Stomach (tissue), 19 donors: ENCODE measurements around the gene GRIFIN. TPM values are rescaled to one million over a fixed set of nuclear protein-coding genes. Genes with fewer than 3 reads are reported as not detected.

Experiments
- DNase-seq, 2 donors: peaks; one replicate each; pipeline versions ENCODE4 v3.0.0 to v3.0.0-alpha.2; 2013 to 2019
- H3K27ac ChIP-seq, 5 donors: fragments of 200-600 bp in 4 of 5; sonication (generic) in 4 of 5; one replicate each; pipeline ENCODE4 v1.5.1; 2013 to 2019; ENCODE audit warnings: mild to moderate bottlenecking in 1 of 5, moderate library complexity in 1 of 5
- H3K27me3 ChIP-seq, 3 donors: fragments of 200-600 bp; sonication (generic); one replicate each; pipeline ENCODE4 v1.5.1; 2017 to 2019; ENCODE audit warnings: mixed run types in 1 of 3
- H3K36me3 ChIP-seq, 4 donors: fragments of 200-600 bp; sonication (generic); 1 replicate in 3 of 4; 2 replicates in 1 of 4; pipeline ENCODE4 v1.5.1; 2016 to 2019
- H3K4me1 ChIP-seq, 4 donors: fragments of 200-600 bp; sonication (generic); one replicate each; pipeline ENCODE4 v1.5.1; 2016 to 2019
- H3K4me3 ChIP-seq, 4 donors: fragments of 200-600 bp; sonication (generic) in 3 of 4; one replicate each; pipeline ENCODE4 v1.5.1; 2016 to 2019; ENCODE audit warnings: mild to moderate bottlenecking in 1 of 4
- H3K9me3 ChIP-seq, 4 donors: fragments of 200-600 bp; sonication (generic); one replicate each; pipeline ENCODE4 v1.5.1; 2016 to 2019
- CTCF ChIP-seq, 7 experiments: fragments of 450-650 bp in 4 of 7; fragments of 200-600 bp in 3 of 7; sonication (generic) in 3 of 7; IDR thresholded peaks; one replicate each; pipeline ENCODE4 v1.5.1; 2016 to 2019; ENCODE audit warnings: antibody characterized with exemption in 7 of 7, control low read depth in 2 of 7, mild to moderate bottlenecking in 1 of 7
- EP300 ChIP-seq: sonication (generic); formaldehyde crosslinking; IDR thresholded peaks from one replicate; pipeline ENCODE4 v1.6.1; 2017; ENCODE audit warnings: antibody characterized with exemption
- POLR2A ChIP-seq, 4 donors: fragments of 450-650 bp; IDR thresholded peaks; one replicate each; pipeline ENCODE4 v1.6.1; 2016; ENCODE audit warnings: antibody characterized with exemption in 4 of 4, control low read depth in 2 of 4, mild to moderate bottlenecking in 1 of 4, moderate library complexity in 1 of 4
- POLR2AphosphoS5 ChIP-seq, 3 donors: sonication (generic); formaldehyde crosslinking; IDR thresholded peaks; one replicate each; pipeline ENCODE4 v1.6.1; 2016; ENCODE audit warnings: antibody characterized with exemption in 3 of 3
- WGBS, 5 donors: extraction: QIAGEN DNeasy Blood & Tissue Kit in 3 of 5; methylation state at CpG; one replicate each; pipeline versions ENCODE4 v1.1.5 to v1.1.7; 2013 to 2018; 5-methylcytosine and 5-hydroxymethylcytosine counted together
- intact Hi-C: fragments of 100-400 bp; cut with DNase I; formaldehyde crosslinking; loops from one replicate; pipeline ENCODE4 v1.15.1; 2023; ENCODE audit warnings: low total_unique reads
- long read RNA-seq, 10 donors: transcript quantifications; one replicate each; lab custom pipeline, GENCODE V29; 2026
- polyA plus RNA-seq, 3 donors: library from polyadenylated mRNA; stranded (reverse); fragments of 200-250 nt; gene quantifications; one replicate each; pipeline ENCODE4 v1.2.3, GENCODE V29; 2013
- total RNA-seq, 5 donors: library from RNA; depleted of rRNA; stranded (reverse); fragments of >200 nt; gene quantifications; one replicate each; pipeline versions ENCODE4 v1.1.0 to v1.2.3, GENCODE V29; 2014 to 2016
- donor health status: healthy with polysubstance abuse.
- donor health status: Bipolar disorder and iron deficiency.
- donor health status: healthy.

Gene GRIFIN
- total RNA-seq (not detected), polyA plus RNA-seq (not detected)
- long read RNA-seq, donor 1 = 0 reads
- long read RNA-seq, donor 2 = 0 reads
- long read RNA-seq, donor 3 = 0 reads
- long read RNA-seq, donor 4 = 0 reads
- long read RNA-seq, donor 5 = 0 reads
- long read RNA-seq, donor 6 = 0 reads
- long read RNA-seq, donor 7 = 0 reads
- long read RNA-seq, donor 8 = 0 reads
- long read RNA-seq, donor 9 = 0 reads
- long read RNA-seq, donor 10 = 0 reads

GRCh38 chr7:2476298-2476697, at the start of gene GRIFIN:
GRIFIN (minus strand) TSS chr7:2476398; CDS start chr7:2476383, 15 bp downstream.
- 38 to 70% (median 49%) methylated on average over 2 to 16 of the region's 16 CpGs for WGBS, 5 donors
- no peak for TF ChIP-seq POLR2A (IDR thresholded peaks at IDR 0.05)
- no peak for TF ChIP-seq CTCF (IDR thresholded peaks at IDR 0.05)
- TF ChIP-seq POLR2AphosphoS5 (IDR thresholded peaks at IDR 0.05) = no peak
- TF ChIP-seq EP300 = no peak
- Histone ChIP-seq H3K36me3 (no peaks in the 10 kb centered on the region), H3K9me3 (no peaks in the 10 kb centered on the region), H3K4me1 (peaks cover 17 to 43% (median 32%) of the 10 kb centered on the region in 4 donors), H3K27me3 (peaks cover 0 to 64% (median 0%) of the 10 kb centered on the region in 3 donors), H3K4me3 (no peak within 1 kb of the TSS), H3K27ac (no peak within 1 kb of the TSS)
- intact Hi-C loops = loop anchor here (10.0 kb wide), 1 partner anchor 209 kb away; the partner anchor contains the start of gene AMZ1
- DNase-seq = peak in 1 of 2 donors; percentile 58

- no peaks in the 10 kb centered on the region for H3K9me3 ChIP-seq
- peaks cover 97 to 100% (median 99%) of the 10 kb centered on the region in 4 donors for H3K4me1 ChIP-seq
- DNase-seq = no peak
- WGBS, 5 donors = 51 to 81% (median 69%) methylated on average over 40 to 53 of the region's 53 CpGs
- H3K27ac ChIP-seq = peak overlapping the region; percentile 84 to 97 (median 92)
- H3K4me3 ChIP-seq = peak overlapping the region in 2 of 4 donors; percentile 8 to 78
- peaks cover 0 to 73% (median 8%) of the 10 kb centered on the region in 3 donors for H3K27me3 ChIP-seq
- intact Hi-C loops = no loop called here
- H3K36me3 ChIP-seq = peaks cover 9 to 42% (median 27%) of the 10 kb centered on the region in 4 donors
- TF ChIP-seq CTCF (IDR thresholded peaks at IDR 0.05) (no peak), EP300 (no peak)
Observed at GRCh38 chr7:2524808-2525657, 48.8 kb upstream of the GRIFIN start.

GRCh38 chr7:2523941-2524807, 48.0 kb upstream of the GRIFIN start:
- no peaks in the 10 kb centered on the region for H3K9me3 ChIP-seq
- H3K27me3 ChIP-seq = peaks cover 0 to 72% (median 8%) of the 10 kb centered on the region in 3 donors
- TF ChIP-seq POLR2AphosphoS5 (IDR thresholded peaks at IDR 0.05) = peak; percentile 63 to 94 (median 83)
- TF ChIP-seq EP300 = no peak
- H3K36me3 ChIP-seq = peaks cover 9 to 40% (median 27%) of the 10 kb centered on the region in 4 donors
- 24 to 47% (median 27%) methylated on average over 12 to 51 of the region's 51 CpGs for WGBS, 5 donors
- peaks cover 91 to 94% (median 93%) of the 10 kb centered on the region in 4 donors for H3K4me1 ChIP-seq
- H3K4me3 ChIP-seq = peak overlapping the region; percentile 57 to 78 (median 66)
- intact Hi-C loops = no loop called here
- peak overlapping the region; percentile 84 to 97 (median 92) for H3K27ac ChIP-seq
- DNase-seq = peak; percentile 97

- H3K27me3 ChIP-seq = peaks cover 0 to 78% (median 8%) of the 10 kb centered on the region in 3 donors
- H3K27ac ChIP-seq = peak overlapping the region; percentile 84 to 97 (median 92)
- peaks cover 91 to 94% (median 93%) of the 10 kb centered on the region in 4 donors for H3K4me1 ChIP-seq
- H3K4me3 ChIP-seq = peak overlapping the region; percentile 57 to 78 (median 66)
- H3K36me3 ChIP-seq = peaks cover 9 to 34% (median 25%) of the 10 kb centered on the region in 4 donors
- H3K9me3 ChIP-seq = no peaks in the 10 kb centered on the region
- intact Hi-C loops = no loop called here
- DNase-seq = peak; percentile 76 to 85
- WGBS, 5 donors = 21 to 47% (median 28%) methylated on average over 11 to 22 of the region's 22 CpGs
- peak in 2 of 3 donors; percentile 26 to 34 for TF ChIP-seq POLR2AphosphoS5 (IDR thresholded peaks at IDR 0.05)
- TF ChIP-seq POLR2A (IDR thresholded peaks at IDR 0.05) = no peak
- no peak for TF ChIP-seq EP300
Observed at GRCh38 chr7:2523461-2523936, 47.3 kb upstream of the GRIFIN start.
